Measurements from ENCODE around the gene TRIM9. TPM values are rescaled to one million over a fixed set of nuclear protein-coding genes. Genes with fewer than 3 reads are reported as not detected.

The TRIM9 gene
- total and polyA plus RNA-seq, 2 of the 4 experiments (the other 2 are of a cell fraction) = under 0.01 to 0.09 TPM

GRCh38 chr14:51121096-51121495 is 26.2 kb upstream of the TRIM9 start:
- Histone ChIP-seq H3K4me1 (ENCODE audit: control insufficient read depth, insufficient read depth, low read length) (no peaks in the 10 kb centered on the region), H3K9me3 (ENCODE audit: control insufficient read depth, insufficient read depth, low read length) (no peaks in the 10 kb centered on the region), H3K14ac (replicated peaks; ENCODE audit: low read depth, low read length) (no peak overlapping the region), H2AK5ac (ENCODE audit: low read depth, low read length) (no peak overlapping the region), H4K20me1 (ENCODE audit: insufficient read depth, low read length) (no peaks in the 10 kb centered on the region), H4K91ac (ENCODE audit: insufficient read depth, low read depth, low read length) (no peak overlapping the region), H3K4me2 (ENCODE audit: low read depth, low read length) (no peak overlapping the region), H3K56ac (ENCODE audit: extremely low read depth, insufficient read depth, low read length) (no peak overlapping the region), H2AFZ (replicated peaks; ENCODE audit: low read length, poor library complexity) (no peak overlapping the region), H3K9ac (ENCODE audit: low read depth, low read length) (no peak overlapping the region), H4K8ac (ENCODE audit: low read depth in 2 of 2, low read length in 2 of 2) (no peak overlapping the region), H3K4ac (ENCODE audit: low read depth, low read length) (no peak overlapping the region), H3K18ac (ENCODE audit: low read depth, low read length) (no peak overlapping the region), H3K36me3 (ENCODE audit: control insufficient read depth, insufficient read depth, low read length) (no peaks in the 10 kb centered on the region), H3K79me1 (ENCODE audit: low read depth in 1 of 2, low read length in 2 of 2) (no peaks in the 10 kb centered on the region), H3K23ac (ENCODE audit: low read depth, low read length) (no peak overlapping the region), H2BK15ac (ENCODE audit: low read depth, low read length) (no peak overlapping the region), H2BK5ac (ENCODE audit: low read depth, low read length, poor library complexity, severe bottlenecking) (no peak overlapping the region), H2BK20ac (ENCODE audit: low read depth, low read length) (no peak overlapping the region), H3K27ac (ENCODE audit: insufficient read depth, low read length) (no peak overlapping the region), H2AK9ac (replicated peaks; ENCODE audit: low read depth, low read length, poor library complexity) (no peak overlapping the region), H3K4me3 (ENCODE audit: insufficient read depth, low read depth, low read length) (no peak overlapping the region), H3K27me3 (ENCODE audit: control insufficient read depth, insufficient read depth, low read length) (peaks cover 26% of the 10 kb centered on the region), H2BK120ac (ENCODE audit: low read depth, low read length) (no peak overlapping the region), H4K5ac (ENCODE audit: low read depth, low read length) (no peak overlapping the region), H3K9me1 (ENCODE audit: insufficient read depth, low read length) (no peaks in the 10 kb centered on the region)
- in situ Hi-C loops (cut with MboI; ENCODE audit: low sequenced_read_pairs) = no loop called here
- ChIA-PET CTCF (no interaction called here), POLR2A (ENCODE audit: unreplicated experiment) (no interaction called here)
- ATAC-seq (ENCODE audit: low read depth) (no peak), DNase-seq (no peak)
- 20% methylated on average over 1 of the region's 3 CpGs; no CpG with 5 or more reads in 1 of the 2 experiments for WGBS, 2 experiments (ENCODE audit: extremely low coverage in 2 of 2, insufficient read length in 1 of 2)
- TF ChIP-seq, protein P1, sequence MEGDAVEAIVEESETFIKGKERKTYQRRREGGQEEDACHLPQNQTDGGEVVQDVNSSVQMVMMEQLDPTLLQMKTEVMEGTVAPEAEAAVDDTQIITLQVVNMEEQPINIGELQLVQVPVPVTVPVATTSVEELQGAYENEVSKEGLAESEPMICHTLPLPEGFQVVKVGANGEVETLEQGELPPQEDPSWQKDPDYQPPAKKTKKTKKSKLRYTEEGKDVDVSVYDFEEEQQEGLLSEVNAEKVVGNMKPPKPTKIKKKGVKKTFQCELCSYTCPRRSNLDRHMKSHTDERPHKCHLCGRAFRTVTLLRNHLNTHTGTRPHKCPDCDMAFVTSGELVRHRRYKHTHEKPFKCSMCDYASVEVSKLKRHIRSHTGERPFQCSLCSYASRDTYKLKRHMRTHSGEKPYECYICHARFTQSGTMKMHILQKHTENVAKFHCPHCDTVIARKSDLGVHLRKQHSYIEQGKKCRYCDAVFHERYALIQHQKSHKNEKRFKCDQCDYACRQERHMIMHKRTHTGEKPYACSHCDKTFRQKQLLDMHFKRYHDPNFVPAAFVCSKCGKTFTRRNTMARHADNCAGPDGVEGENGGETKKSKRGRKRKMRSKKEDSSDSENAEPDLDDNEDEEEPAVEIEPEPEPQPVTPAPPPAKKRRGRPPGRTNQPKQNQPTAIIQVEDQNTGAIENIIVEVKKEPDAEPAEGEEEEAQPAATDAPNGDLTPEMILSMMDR (conservative IDR thresholded peaks at IDR 0.05; ENCODE audit: low read depth, low read length) = no peak
- TF ChIP-seq CEBPB (IDR thresholded peaks at IDR 0.05; ENCODE audit: low read depth, low read length) (no peak), FOS (IDR thresholded peaks at IDR 0.05; ENCODE audit: low read depth, low read length) (no peak), MAZ (IDR thresholded peaks at IDR 0.05; ENCODE audit: borderline replicate concordance, low read depth, low read length) (no peak), NFE2L2 (IDR thresholded peaks at IDR 0.05; ENCODE audit: low read depth, low read length) (no peak), BHLHE40 (IDR thresholded peaks at IDR 0.05; ENCODE audit: low read depth, low read length) (no peak), RCOR1 (IDR thresholded peaks at IDR 0.05; ENCODE audit: insufficient replicate concordance, low read length) (no peak), RAD21 (IDR thresholded peaks at IDR 0.05; ENCODE audit: low read length) (no peak), MXI1 (IDR thresholded peaks at IDR 0.05; ENCODE audit: borderline replicate concordance, low read depth, low read length) (no peak), USF2 (IDR thresholded peaks at IDR 0.05; ENCODE audit: low read depth, low read length) (no peak)
- dilution Hi-C loops (cut with HindIII; ENCODE audit: low sequenced_read_pairs, unreplicated experiment) = no loop called here
- BruUV-seq (replicated peaks) = no TSS peak
- intact Hi-C loops (cut with micrococcal nuclease) = no loop called here

All from IMR-90 (cell line).